ENCODE results near the gene BEST3.

DNA sequence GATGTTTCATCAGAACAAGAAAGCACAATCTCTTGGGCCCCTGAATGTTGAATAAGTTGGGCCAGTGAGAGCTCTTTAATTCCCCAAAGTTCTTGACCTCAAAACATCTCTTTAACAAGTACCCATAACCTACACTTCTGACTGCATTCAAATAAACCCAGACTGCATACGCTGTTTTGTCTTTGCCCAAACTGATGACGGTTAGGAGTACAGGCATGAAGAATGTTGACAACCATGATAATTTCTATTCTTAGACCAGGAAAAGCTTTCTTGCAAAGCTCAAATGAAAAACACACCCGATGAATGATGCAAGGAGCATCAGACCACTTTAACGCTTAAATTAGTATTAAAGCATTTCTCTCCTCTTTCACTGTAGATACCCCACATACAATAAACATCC lies 27.8 kb upstream of the BEST3 start:
- TF ChIP-seq, protein P1, sequence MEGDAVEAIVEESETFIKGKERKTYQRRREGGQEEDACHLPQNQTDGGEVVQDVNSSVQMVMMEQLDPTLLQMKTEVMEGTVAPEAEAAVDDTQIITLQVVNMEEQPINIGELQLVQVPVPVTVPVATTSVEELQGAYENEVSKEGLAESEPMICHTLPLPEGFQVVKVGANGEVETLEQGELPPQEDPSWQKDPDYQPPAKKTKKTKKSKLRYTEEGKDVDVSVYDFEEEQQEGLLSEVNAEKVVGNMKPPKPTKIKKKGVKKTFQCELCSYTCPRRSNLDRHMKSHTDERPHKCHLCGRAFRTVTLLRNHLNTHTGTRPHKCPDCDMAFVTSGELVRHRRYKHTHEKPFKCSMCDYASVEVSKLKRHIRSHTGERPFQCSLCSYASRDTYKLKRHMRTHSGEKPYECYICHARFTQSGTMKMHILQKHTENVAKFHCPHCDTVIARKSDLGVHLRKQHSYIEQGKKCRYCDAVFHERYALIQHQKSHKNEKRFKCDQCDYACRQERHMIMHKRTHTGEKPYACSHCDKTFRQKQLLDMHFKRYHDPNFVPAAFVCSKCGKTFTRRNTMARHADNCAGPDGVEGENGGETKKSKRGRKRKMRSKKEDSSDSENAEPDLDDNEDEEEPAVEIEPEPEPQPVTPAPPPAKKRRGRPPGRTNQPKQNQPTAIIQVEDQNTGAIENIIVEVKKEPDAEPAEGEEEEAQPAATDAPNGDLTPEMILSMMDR (IDR thresholded peaks at IDR 0.05), result no peak
- no peak for TF ChIP-seq POLR2A (IDR thresholded peaks at IDR 0.05)

Measured in uterus (tissue), 2 donors.